GM21717 (cell line): ENCODE results near the gene SPO11.

Experiments used
- ATAC-seq: cut with Tn5 transposase; IDR thresholded peaks from one replicate; pipeline ENCODE4 v1.9.1; 2021; ENCODE audit warnings: mild to moderate bottlenecking, moderate library complexity; ENCODE audit not compliant: unreplicated experiment

Gene SPO11

GRCh38 chr20:57309544-57310115 is 20.0 kb upstream of the SPO11 start:
- no peak for ATAC-seq

- no peak for ATAC-seq
These were observed 18.6 kb upstream of the SPO11 start for GRCh38 chr20:57310821-57311514.

- ATAC-seq, result no peak
These were observed 17.5 kb upstream of the SPO11 start for GRCh38 chr20:57312138-57312537.

GRCh38 chr20:57313230-57313629 is 16.4 kb upstream of the SPO11 start:
- no peak for ATAC-seq

- ATAC-seq, result no peak
These were observed 15.7 kb upstream of the SPO11 start for GRCh38 chr20:57313951-57314350.

GRCh38 chr20:57315083-57315975 is 14.3 kb upstream of the SPO11 start:
- ATAC-seq, result no peak

- no peak for ATAC-seq
These were observed 13.6 kb upstream of the SPO11 start for GRCh38 chr20:57315976-57316480.

- ATAC-seq, result no peak
These were observed 12.8 kb upstream of the SPO11 start for GRCh38 chr20:57316795-57317201.

GRCh38 chr20:57317316-57317788 is 12.3 kb upstream of the SPO11 start:
- ATAC-seq, result no peak

- no peak for ATAC-seq
These were observed 11.7 kb upstream of the SPO11 start for GRCh38 chr20:57317789-57318371.

GRCh38 chr20:57319584-57319983 is 10.0 kb upstream of the SPO11 start:
- ATAC-seq, result no peak

GRCh38 chr20:57320358-57320757 is 9.2 kb upstream of the SPO11 start:
- no peak for ATAC-seq

- no peak for ATAC-seq
These were observed 8.5 kb upstream of the SPO11 start for GRCh38 chr20:57321142-57321541.

- ATAC-seq, result no peak
These were observed 7.1 kb upstream of the SPO11 start for GRCh38 chr20:57322476-57322875.

- no peak for ATAC-seq
These were observed 6.6 kb upstream of the SPO11 start for GRCh38 chr20:57323034-57323433.

GRCh38 chr20:57325632-57326356 is 3.8 kb upstream of the SPO11 start:
- no peak for ATAC-seq

GRCh38 chr20:57326667-57327455 is 2.7 kb upstream of the SPO11 start:
- ATAC-seq, result no peak

GRCh38 chr20:57327820-57328219 is 1.8 kb upstream of the SPO11 start:
- ATAC-seq, result no peak

GRCh38 chr20:57330998-57331397 is 1.4 kb downstream of the SPO11 start:
- ATAC-seq, result no peak
